Lung (tissue), 5 donors: Measurements from ENCODE around the gene PCAT7. TPM values are rescaled to one million over a fixed set of nuclear protein-coding genes. Genes with fewer than 3 reads are reported as not detected.

Source experiments
- polyA plus RNA-seq, 2 donors: library from polyadenylated mRNA; stranded (reverse); fragments of 200-250 nt; gene quantifications; one replicate each; pipeline ENCODE4 v1.2.1, GENCODE V29; 2013
- small RNA-seq: library from RNA; depleted of rRNA; stranded (forward); fragments of <200 nt; gene quantifications from one replicate; pipeline ENCODE3, GENCODE V24; 2014; ENCODE audit warnings: low replicate concordance
- total RNA-seq, 2 donors: library from RNA; depleted of rRNA in 1 of 2; stranded (reverse); fragments of >200 nt in 1 of 2; gene quantifications; one replicate each; pipeline ENCODE4 v1.2.1, GENCODE V29; 2014 to 2021
- donor health status: Bipolar disorder and iron deficiency.
- donor health status: healthy.
- donor health status: DM: yes; HTN: yes; CAD: no.

The PCAT7 gene
- total and polyA plus RNA-seq, 4 donors: 0.09 to 0.28 (median 0.10) TPM; not detected in 1

Small RNA genes within 50 kb of the gene (small RNA-seq; reads per million reads assigned to genes)
- not detected for gene RNU6-669P

Other genes with a start within 250 kb of the PCAT7 start
- gene NUTM2F, start 226.4 kb upstream of the PCAT7 start, total RNA-seq: not detected
- under 1 TPM in 1 of 2 donors, not detected in 1; 0.04 TPM for gene NUTM2F, start 226.4 kb upstream of the PCAT7 start, polyA plus RNA-seq
- gene FBP2, start 38.7 kb downstream of the PCAT7 start, total RNA-seq: under 1 TPM in 1 of 2 donors, not detected in 1; 0.88 TPM
- under 1 TPM in 1 of 2 donors, not detected in 1; 0.02 TPM for gene FBP2, start 38.7 kb downstream of the PCAT7 start, polyA plus RNA-seq
- 100 to 1,000 TPM in 1 of 2 donors, 10 to 100 TPM in 1; 17.1 to 238 TPM for gene FBP1, start 84.4 kb downstream of the PCAT7 start, total RNA-seq
- gene FBP1, start 84.4 kb downstream of the PCAT7 start, polyA plus RNA-seq: 100 to 1,000 TPM in 1 of 2 donors, 10 to 100 TPM in 1; 69.3 to 259 TPM
- gene AOPEP, start 171.6 kb downstream of the PCAT7 start, total RNA-seq: 100 to 1,000 TPM in 1 of 2 donors, 10 to 100 TPM in 1; 76.9 to 121 TPM
- 10 to 100 TPM; 29.0 to 43.0 TPM for gene AOPEP, start 171.6 kb downstream of the PCAT7 start, polyA plus RNA-seq